SK-N-SH (cell line): ENCODE data around the gene MYLK. TPM values are rescaled to one million over a fixed set of nuclear protein-coding genes. Genes with fewer than 3 reads are reported as not detected.

Source experiments
- CTCF ChIA-PET: fragments of 300-600, 350-600 bp; formaldehyde crosslinking; extraction: SDS; loops from one replicate; lab custom pipeline; 2021; lab: Yijun Ruan, JAX
- POLR2A ChIA-PET: fragments of 350-600 bp; sonication (Branson Sonifier 250); formaldehyde crosslinking; extraction: SDS; loops from one replicate; lab custom pipeline; 2020; ENCODE audit warnings: antibody characterized with exemption, inconsistent platforms; lab: Yijun Ruan, JAX
- DNase-seq: peaks from one replicate; pipeline ENCODE4 v3.0.0; 2012
- H2AFZ ChIP-seq: fragments of 200-600 bp; sonication (generic); 2 replicates; pipeline ENCODE4 v1.8.1; 2016; ENCODE audit warnings: antibody characterized with exemption, mild to moderate bottlenecking, low read depth
- H3F3A ChIP-seq: fragments of 200-600 bp; sonication (generic); replicated peaks from 2 replicates; pipeline ENCODE3; 2016; ENCODE audit warnings: antibody characterized with exemption, mild to moderate bottlenecking; ENCODE audit not compliant: insufficient read depth
- H3K27ac ChIP-seq, 2 experiments: fragments of 200-500 bp in 1 of 2; fragments of 200-600 bp in 1 of 2; sonication (Bioruptor generic) in 1 of 2; sonication (generic), shearing (Covaris generic) in 1 of 2; 2 replicates each; pipeline versions ENCODE4 v1.5.1 to v1.6.1; 2014 to 2016; ENCODE audit warnings: low read depth in 2 of 2, inconsistent platforms in 1 of 2, low read length in 1 of 2, mild to moderate bottlenecking in 1 of 2, mixed read lengths in 1 of 2
- H3K27me3 ChIP-seq: fragments of 200-600 bp; sonication (generic), shearing (Covaris generic); 2 replicates; pipeline ENCODE4 v1.6.1; 2016; ENCODE audit warnings: mixed run types; ENCODE audit not compliant: insufficient read depth
- H3K36me3 ChIP-seq, 2 experiments: fragments of 200-500 bp in 1 of 2; fragments of 200-600 bp in 1 of 2; sonication (Bioruptor generic) in 1 of 2; sonication (generic) in 1 of 2; replicated peaks in 1 of 2; 2 replicates each; pipeline versions ENCODE3 to v1.5.1; 2014 to 2016; ENCODE audit warnings: low read length in 1 of 2, mild to moderate bottlenecking in 1 of 2; ENCODE audit not compliant: insufficient read depth in 2 of 2, control insufficient read depth in 1 of 2
- H3K4me1 ChIP-seq, 2 experiments: fragments of 200-500 bp in 1 of 2; fragments of 200-600 bp in 1 of 2; sonication (Bioruptor generic) in 1 of 2; sonication (generic), shearing (Covaris generic) in 1 of 2; 2 replicates each; pipeline versions ENCODE4 v1.5.1 to v1.6.1; 2014 to 2016; ENCODE audit warnings: low read depth in 1 of 2, low read length in 1 of 2, mixed run types in 1 of 2; ENCODE audit not compliant: insufficient read depth in 2 of 2, control insufficient read depth in 1 of 2
- H3K4me2 ChIP-seq: fragments of 200-600 bp; sonication (generic), shearing (Covaris generic); 2 replicates; pipeline ENCODE4 v1.6.1; 2017; ENCODE audit warnings: mixed run types
- H3K4me3 ChIP-seq, 2 experiments: fragments of 200-500 bp in 1 of 2; fragments of 200-600 bp in 1 of 2; sonication (Bioruptor generic) in 1 of 2; sonication (generic), shearing (Covaris generic) in 1 of 2; 2 replicates each; pipeline versions ENCODE4 v1.5.1 to v1.8.1; 2014 to 2016; ENCODE audit warnings: low read depth in 2 of 2, inconsistent platforms in 1 of 2, low read length in 1 of 2, mild to moderate bottlenecking in 1 of 2, mixed read lengths in 1 of 2, moderate library complexity in 1 of 2
- H3K79me2 ChIP-seq: fragments of 200-600 bp; sonication (generic); 2 replicates; pipeline ENCODE4 v1.8.1; 2017; ENCODE audit warnings: mild to moderate bottlenecking; ENCODE audit not compliant: insufficient read depth
- H3K9ac ChIP-seq: fragments of 200-600 bp; sonication (generic); 2 replicates; pipeline ENCODE4 v1.6.1; 2017; ENCODE audit warnings: mixed run types
- H3K9me2 ChIP-seq: fragments of 200-600 bp; sonication (generic); 2 replicates; pipeline ENCODE4 v1.6.1; 2017; ENCODE audit warnings: mixed run types
- H3K9me3 ChIP-seq: fragments of 200-600 bp; sonication (generic); 2 replicates; pipeline ENCODE4 v1.6.1; 2017; ENCODE audit warnings: mixed run types, mild to moderate bottlenecking, moderate library complexity
- H4K20me1 ChIP-seq: fragments of 200-600 bp; sonication (generic); 2 replicates; pipeline ENCODE4 v1.6.1; 2017; ENCODE audit warnings: mild to moderate bottlenecking, mixed run types; ENCODE audit not compliant: insufficient read depth
- CHD2 ChIP-seq: fragments of 150-350 bp; IDR thresholded peaks from 2 replicates; pipeline ENCODE4 v1.6.1; 2018; ENCODE audit warnings: low read length; ENCODE audit not compliant: partially characterized antibody
- CTCF ChIP-seq: fragments of 200-600 bp; sonication (generic); IDR thresholded peaks from 2 replicates; pipeline ENCODE4 v1.6.1; 2017; ENCODE audit warnings: antibody characterized with exemption, mild to moderate bottlenecking, moderate library complexity
- FOXM1 ChIP-seq: IDR thresholded peaks from 2 replicates; pipeline ENCODE4 v1.4.0; 2012; ENCODE audit warnings: low read depth, mild to moderate bottlenecking
- GABPA ChIP-seq: IDR thresholded peaks from 2 replicates; pipeline ENCODE4 v1.4.0; 2012; ENCODE audit warnings: low read depth, mild to moderate bottlenecking
- IRF3 ChIP-seq: fragments of 150-350 bp; IDR thresholded peaks from 2 replicates; pipeline ENCODE4 v1.6.1; 2016; ENCODE audit warnings: mild to moderate bottlenecking, low read depth, low read length
- MAX ChIP-seq: IDR thresholded peaks from 2 replicates; pipeline ENCODE4 v1.4.0; 2012; ENCODE audit warnings: low read depth
- MEF2A ChIP-seq: IDR thresholded peaks from 2 replicates; pipeline ENCODE4 v1.4.0; 2012; ENCODE audit warnings: low read depth, borderline replicate concordance
- SMC3 ChIP-seq: IDR thresholded peaks from 2 replicates; pipeline ENCODE4 v1.6.1; 2012; ENCODE audit warnings: low read depth, low read length, improper control_type of control experiment
- TCF12 ChIP-seq: IDR thresholded peaks from 2 replicates; pipeline ENCODE4 v1.4.0; 2012
- USF1 ChIP-seq: IDR thresholded peaks from 2 replicates; pipeline ENCODE4 v1.4.0; 2012; ENCODE audit warnings: low read depth, borderline replicate concordance
- WGBS: methylation state at CpG from one replicate; pipeline ENCODE4 v1.1.6; 2017; ENCODE audit warnings: low lambda C conversion rate; 5-methylcytosine and 5-hydroxymethylcytosine counted together
- polyA plus RNA-seq, 3 experiments: library from polyadenylated mRNA; depleted of rRNA; stranded (reverse); fragments of >200 nt; gene quantifications; 2 replicates each; pipeline ENCODE4 v1.2.3, GENCODE V29; 2012

MYLK gene
- polyA plus RNA-seq, 1 of the 3 experiments (the other 2 are of a cell fraction): 272 TPM

- Histone ChIP-seq H3K4me2 (no peak overlapping the region), H3K27me3 (no peaks in the 10 kb centered on the region), H3K27ac (no peak overlapping the region), H3K36me3 (peaks cover 68 to 74% of the 10 kb centered on the region in 2 experiments), H2AFZ (no peak overlapping the region), H3K9me2 (no peaks in the 10 kb centered on the region), H3K4me3 (no peak overlapping the region), H3K9ac (no peak overlapping the region), H3K4me1 (peaks cover 0 to 25% of the 10 kb centered on the region in 2 experiments; a peak in 2 of 4 replicates), H3K9me3 (no peaks in the 10 kb centered on the region), H3K79me2 (peaks cover 9% of the 10 kb centered on the region; the same call in 1 of the 2 replicates), H4K20me1 (no peaks in the 10 kb centered on the region), H3F3A (peaks cover 23% of the 10 kb centered on the region)
- ChIA-PET CTCF (interaction anchor here (1.2 to 9.0 kb wide), 4 partner anchors 10 to 155 kb away, joined by 3 to 123 read pairs (median 8); no protein-coding TSS in a partner anchor), POLR2A (no interaction called here)
- TF ChIP-seq SMC3: no peak
- DNase-seq: no peak
- 97% methylated on average over 8 of the region's 8 CpGs for WGBS
Measured at GRCh38 chr3:123713211-123713610, 170.9 kb downstream of the MYLK start.

- Histone ChIP-seq H3K9me2 (no peaks in the 10 kb centered on the region), H3K9me3 (no peaks in the 10 kb centered on the region)
- TF ChIP-seq TCF12: no peak
- TF ChIP-seq GABPA: no peak
- TF ChIP-seq IRF3: no peak
- no peak for TF ChIP-seq CTCF
- TF ChIP-seq MAX: no peak
- no peak for TF ChIP-seq FOXM1
- TF ChIP-seq USF1: no peak
- no peak for TF ChIP-seq CHD2
- TF ChIP-seq MEF2A: no peak
- TF ChIP-seq, all 33 proteins: peak for 0
- Histone ChIP-seq H3K4me2 (no peak overlapping the region), H3K9ac (no peak overlapping the region), H2AFZ (no peak overlapping the region), H3K4me1 (peaks cover 0 to 18% of the 10 kb centered on the region in 2 experiments; a peak in 2 of 4 replicates), H3K27ac (no peak overlapping the region), H4K20me1 (no peaks in the 10 kb centered on the region), H3K36me3 (peaks cover 77% of the 10 kb centered on the region in 2 experiments), H3K27me3 (no peaks in the 10 kb centered on the region), H3F3A (peaks cover 13% of the 10 kb centered on the region), H3K79me2 (peaks cover 9% of the 10 kb centered on the region; the same call in 1 of the 2 replicates), H3K4me3 (no peak overlapping the region)
- ChIA-PET POLR2A (no interaction called here), CTCF (interaction anchor here (1.1 to 9.0 kb wide), 5 partner anchors 9 to 154 kb away, joined by 3 to 123 read pairs (median 4); no protein-coding TSS in a partner anchor)
- 93% methylated on average over 11 of the region's 14 CpGs for WGBS
- DNase-seq: no peak
Measured at GRCh38 chr3:123712077-123712860, 171.9 kb downstream of the MYLK start.
